IMR-90 (cell line): ENCODE results near the gene AOX1. TPM values are rescaled to one million over a fixed set of nuclear protein-coding genes. Genes with fewer than 3 reads are reported as not detected.

ENCODE experiments used
- ATAC-seq: fragments of 200-7000 bp; cut with Tn5 transposase; 2 replicates; pipeline ENCODE4 v1.9.1; 2020; ENCODE audit warnings: low read depth, mild to moderate bottlenecking, moderate library complexity
- BruUV-seq: library from RNA; stranded (reverse); fragments of 400-500 nt; replicated peaks from 2 replicates; lab custom pipeline; 2021; lab: Mats Ljungman, UMichigan
- CTCF ChIA-PET: fragments of 300-600 bp; formaldehyde crosslinking; extraction: SDS; loops from one replicate; lab custom pipeline; 2021; ENCODE audit warnings: antibody characterized with exemption; lab: Yijun Ruan, JAX
- POLR2A ChIA-PET: fragments of 300-600 bp; sonication (Branson Sonifier 250); formaldehyde crosslinking; loops from one replicate; lab custom pipeline; 2022; ENCODE audit warnings: antibody characterized with exemption; ENCODE audit not compliant: unreplicated experiment; lab: Charles Lee
- DNase-seq: peaks from one replicate; pipeline ENCODE4 v3.0.0; 2013
- H2AFZ ChIP-seq: replicated peaks from 2 replicates; pipeline ENCODE3; 2013; ENCODE audit warnings: low read length, mild to moderate bottlenecking; ENCODE audit not compliant: poor library complexity
- H2AK5ac ChIP-seq: 2 replicates; pipeline ENCODE4 v1.6.1; 2013; ENCODE audit warnings: low read depth, low read length, inconsistent platforms
- H2AK9ac ChIP-seq: replicated peaks from 2 replicates; pipeline ENCODE3; 2013; ENCODE audit warnings: mild to moderate bottlenecking, low read depth, low read length, moderate library complexity; ENCODE audit not compliant: poor library complexity
- H2BK120ac ChIP-seq: 2 replicates; pipeline ENCODE4 v1.6.1; 2013; ENCODE audit warnings: low read depth, low read length, inconsistent platforms
- H2BK15ac ChIP-seq: 3 replicates; pipeline ENCODE4 v1.6.1; 2013; ENCODE audit warnings: low read depth, low read length, inconsistent platforms
- H2BK20ac ChIP-seq: 2 replicates; pipeline ENCODE4 v1.6.1; 2013; ENCODE audit warnings: low read depth, mild to moderate bottlenecking, inconsistent platforms, low read length, moderate library complexity
- H2BK5ac ChIP-seq: 2 replicates; pipeline ENCODE4 v1.6.1; 2013; ENCODE audit warnings: mild to moderate bottlenecking, low read depth, low read length, inconsistent platforms; ENCODE audit not compliant: poor library complexity, severe bottlenecking
- H3K14ac ChIP-seq: replicated peaks from 2 replicates; pipeline ENCODE4 v1.6.1; 2013; ENCODE audit warnings: low read depth, low read length, inconsistent platforms
- H3K18ac ChIP-seq: 2 replicates; pipeline ENCODE4 v1.6.1; 2013; ENCODE audit warnings: low read depth, low read length, control low read depth
- H3K23ac ChIP-seq: 2 replicates; pipeline ENCODE4 v1.6.1; 2013; ENCODE audit warnings: low read depth, low read length, inconsistent platforms
- H3K27ac ChIP-seq: 2 replicates; pipeline ENCODE4 v1.5.1; 2013; ENCODE audit warnings: mild to moderate bottlenecking, control low read depth, low read length; ENCODE audit not compliant: insufficient read depth
- H3K27me3 ChIP-seq: 2 replicates; pipeline ENCODE4 v1.6.1; 2013; ENCODE audit warnings: low read length; ENCODE audit not compliant: control insufficient read depth, insufficient read depth
- H3K36me3 ChIP-seq: 2 replicates; pipeline ENCODE4 v1.6.1; 2013; ENCODE audit warnings: low read length, mixed read lengths; ENCODE audit not compliant: control insufficient read depth, insufficient read depth
- H3K4ac ChIP-seq: 2 replicates; pipeline ENCODE4 v1.6.1; 2013; ENCODE audit warnings: low read depth, low read length, inconsistent platforms
- H3K4me1 ChIP-seq: 2 replicates; pipeline ENCODE4 v1.6.1; 2013; ENCODE audit warnings: low read length, mixed read lengths; ENCODE audit not compliant: control insufficient read depth, insufficient read depth
- H3K4me2 ChIP-seq: 2 replicates; pipeline ENCODE4 v1.6.1; 2013; ENCODE audit warnings: low read depth, mild to moderate bottlenecking, control low read depth, low read length, moderate library complexity
- H3K4me3 ChIP-seq: 2 replicates; pipeline ENCODE4 v1.5.1; 2013; ENCODE audit warnings: low read depth, mild to moderate bottlenecking, control low read depth, low read length, moderate library complexity; ENCODE audit not compliant: insufficient read depth
- H3K56ac ChIP-seq: 2 replicates; pipeline ENCODE4 v1.6.1; 2013; ENCODE audit warnings: low read length, inconsistent platforms; ENCODE audit not compliant: insufficient read depth; ENCODE audit errors: extremely low read depth
- H3K79me1 ChIP-seq, 2 experiments: 2 replicates each; pipeline ENCODE4 v1.6.1; 2013; ENCODE audit warnings: low read length in 2 of 2, inconsistent platforms in 1 of 2, low read depth in 1 of 2
- H3K9ac ChIP-seq: 2 replicates; pipeline ENCODE4 v1.6.1; 2013; ENCODE audit warnings: low read depth, low read length, control low read depth
- H3K9me1 ChIP-seq: 2 replicates; pipeline ENCODE4 v1.6.1; 2013; ENCODE audit warnings: low read length, inconsistent platforms; ENCODE audit not compliant: insufficient read depth
- H3K9me3 ChIP-seq: 2 replicates; pipeline ENCODE4 v1.6.1; 2013; ENCODE audit warnings: low read length; ENCODE audit not compliant: control insufficient read depth, insufficient read depth
- H4K20me1 ChIP-seq: 2 replicates; pipeline ENCODE4 v1.6.1; 2013; ENCODE audit warnings: low read length, inconsistent platforms; ENCODE audit not compliant: insufficient read depth
- H4K5ac ChIP-seq: 2 replicates; pipeline ENCODE4 v1.6.1; 2013; ENCODE audit warnings: mild to moderate bottlenecking, low read depth, low read length, control low read depth
- H4K8ac ChIP-seq, 2 experiments: 2 replicates each; pipeline ENCODE4 v1.6.1; 2013; ENCODE audit warnings: low read depth in 2 of 2, low read length in 2 of 2, control low read depth in 1 of 2, inconsistent platforms in 1 of 2
- H4K91ac ChIP-seq: 2 replicates; pipeline ENCODE4 v1.6.1; 2013; ENCODE audit warnings: low read depth, low read length, inconsistent platforms; ENCODE audit not compliant: insufficient read depth
- BHLHE40 ChIP-seq: fragments of 150-350 bp; IDR thresholded peaks from 2 replicates; pipeline ENCODE4 v1.6.1; 2016; ENCODE audit warnings: mild to moderate bottlenecking, low read depth, low read length
- CEBPB ChIP-seq: IDR thresholded peaks from 2 replicates; pipeline ENCODE4 v1.6.1; 2012; ENCODE audit warnings: low read depth, low read length, improper control_type of control experiment
- CHD1 ChIP-seq: IDR thresholded peaks from 2 replicates; pipeline ENCODE4 v1.6.1; 2012; ENCODE audit warnings: low read depth, low read length, improper control_type of control experiment
- FOS ChIP-seq: fragments of 150-350 bp; IDR thresholded peaks from 2 replicates; pipeline ENCODE4 v1.6.1; 2016; ENCODE audit warnings: low read depth, low read length
- MAFK ChIP-seq: IDR thresholded peaks from 2 replicates; pipeline ENCODE4 v1.6.1; 2012; ENCODE audit warnings: low read depth, low read length, improper control_type of control experiment
- MAZ ChIP-seq: IDR thresholded peaks from 2 replicates; pipeline ENCODE4 v1.6.1; 2012; ENCODE audit warnings: low read depth, mild to moderate bottlenecking, low read length, improper control_type of control experiment, moderate library complexity, borderline replicate concordance
- MXI1 ChIP-seq: IDR thresholded peaks from 2 replicates; pipeline ENCODE4 v1.6.1; 2012; ENCODE audit warnings: low read depth, mild to moderate bottlenecking, low read length, moderate library complexity, borderline replicate concordance
- NFE2L2 ChIP-seq: fragments of 150-350 bp; IDR thresholded peaks from 2 replicates; pipeline ENCODE4 v1.6.1; 2016; ENCODE audit warnings: low read depth, mild to moderate bottlenecking, low read length
- POLR2A ChIP-seq: IDR thresholded peaks from 2 replicates; pipeline ENCODE4 v1.6.1; 2012; ENCODE audit warnings: mild to moderate bottlenecking, low read depth, low read length
- RAD21 ChIP-seq: IDR thresholded peaks from 2 replicates; pipeline ENCODE4 v1.6.1; 2012; ENCODE audit warnings: low read length, improper control_type of control experiment
- RCOR1 ChIP-seq: IDR thresholded peaks from 2 replicates; pipeline ENCODE4 v1.6.1; 2012; ENCODE audit warnings: mild to moderate bottlenecking, low read length, improper control_type of control experiment; ENCODE audit not compliant: insufficient replicate concordance
- RFX5 ChIP-seq: IDR thresholded peaks from 2 replicates; pipeline ENCODE4 v1.8.0; 2012; ENCODE audit warnings: low read depth, mild to moderate bottlenecking, low read length, moderate library complexity
- SMC3 ChIP-seq: fragments of 150-350 bp; IDR thresholded peaks from 2 replicates; pipeline ENCODE4 v1.6.1; 2016; ENCODE audit warnings: low read depth, mild to moderate bottlenecking, antibody characterized with exemption, low read length, moderate library complexity
- USF2 ChIP-seq: fragments of 150-350 bp; IDR thresholded peaks from 2 replicates; pipeline ENCODE4 v1.6.1; 2017; ENCODE audit warnings: mild to moderate bottlenecking, antibody characterized with exemption, low read length, low read depth
- WGBS, 2 experiments: methylation state at CpG; one replicate each; pipeline versions ENCODE4 v1.1.5 to v1.1.7; 2013; ENCODE audit warnings: missing lambda C conversion rate in 2 of 2; ENCODE audit not compliant: insufficient read length in 1 of 2; ENCODE audit errors: extremely low coverage in 2 of 2; 5-methylcytosine and 5-hydroxymethylcytosine counted together
- dilution Hi-C: fragments of 300-500 bp; cut with HindIII; formaldehyde crosslinking; loops from one replicate; pipeline ENCODE4 v1.14.3; 2018; ENCODE audit warnings: low sequenced_read_pairs; ENCODE audit not compliant: unreplicated experiment
- in situ Hi-C: fragments of 300-500 bp; cut with MboI; formaldehyde crosslinking; loops from 3 replicates; pipeline ENCODE4 v1.14.3; 2019; ENCODE audit warnings: low sequenced_read_pairs, inconsistent platforms, mixed read lengths
- intact Hi-C: fragments of 100-400 bp; cut with micrococcal nuclease; formaldehyde crosslinking; loops from 2 replicates; pipeline ENCODE4 v1.10.0; 2022
- polyA plus RNA-seq, 3 experiments: library from polyadenylated mRNA; depleted of rRNA; stranded (reverse); fragments of >200 nt; gene quantifications; 2 replicates each; pipeline ENCODE4 v1.2.3, GENCODE V29; 2012; ENCODE audit warnings: low replicate concordance in 1 of 3
- total RNA-seq: library from RNA; depleted of rRNA; stranded (reverse); fragments of >200 nt; gene quantifications from 2 replicates; pipeline ENCODE4 v1.2.3, GENCODE V29; 2012
- TF ChIP-seq, protein P1 (sequence below): conservative IDR thresholded peaks from 2 replicates; pipeline ENCODE4 v1.5.1; 2012; ENCODE audit warnings: mild to moderate bottlenecking, low read depth, low read length, improper control_type of control experiment
- TF ChIP-seq, protein P2 (sequence below): fragments of 150-350 bp; IDR thresholded peaks from 2 replicates; pipeline ENCODE4 v1.6.1; 2016; ENCODE audit warnings: low read depth, mild to moderate bottlenecking, low read length, moderate library complexity, borderline replicate concordance

Gene AOX1
- total and polyA plus RNA-seq, 2 of the 4 experiments (the other 2 are of a cell fraction), result 21.7 to 59.9 TPM

DNA sequence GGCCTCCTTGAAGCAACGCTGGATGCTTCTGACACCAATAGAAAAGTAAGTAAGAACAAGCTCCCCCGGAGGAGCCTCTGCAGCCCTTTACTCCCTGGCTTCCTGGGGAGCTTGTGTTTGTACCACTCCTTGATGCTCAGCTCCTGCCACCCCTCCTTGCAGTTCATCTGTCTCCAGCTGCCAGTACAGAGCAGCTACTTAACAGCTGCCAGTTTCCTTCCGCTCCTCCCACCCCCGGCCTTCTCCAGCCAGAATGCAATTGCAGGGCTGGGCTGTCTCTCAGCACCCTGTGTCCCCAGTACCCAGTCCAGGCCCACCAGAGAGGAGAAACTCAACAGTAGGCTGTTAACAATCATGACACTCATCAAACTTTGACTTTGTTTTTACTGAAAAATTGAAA is 109.4 kb downstream of the AOX1 start:
- no peak for ATAC-seq
- no peak for TF ChIP-seq RFX5
- no peak for TF ChIP-seq USF2
- no peak for TF ChIP-seq MAZ
- TF ChIP-seq BHLHE40, result no peak
- TF ChIP-seq MXI1, result no peak
- no peak for TF ChIP-seq NFE2L2
- TF ChIP-seq, protein P1, sequence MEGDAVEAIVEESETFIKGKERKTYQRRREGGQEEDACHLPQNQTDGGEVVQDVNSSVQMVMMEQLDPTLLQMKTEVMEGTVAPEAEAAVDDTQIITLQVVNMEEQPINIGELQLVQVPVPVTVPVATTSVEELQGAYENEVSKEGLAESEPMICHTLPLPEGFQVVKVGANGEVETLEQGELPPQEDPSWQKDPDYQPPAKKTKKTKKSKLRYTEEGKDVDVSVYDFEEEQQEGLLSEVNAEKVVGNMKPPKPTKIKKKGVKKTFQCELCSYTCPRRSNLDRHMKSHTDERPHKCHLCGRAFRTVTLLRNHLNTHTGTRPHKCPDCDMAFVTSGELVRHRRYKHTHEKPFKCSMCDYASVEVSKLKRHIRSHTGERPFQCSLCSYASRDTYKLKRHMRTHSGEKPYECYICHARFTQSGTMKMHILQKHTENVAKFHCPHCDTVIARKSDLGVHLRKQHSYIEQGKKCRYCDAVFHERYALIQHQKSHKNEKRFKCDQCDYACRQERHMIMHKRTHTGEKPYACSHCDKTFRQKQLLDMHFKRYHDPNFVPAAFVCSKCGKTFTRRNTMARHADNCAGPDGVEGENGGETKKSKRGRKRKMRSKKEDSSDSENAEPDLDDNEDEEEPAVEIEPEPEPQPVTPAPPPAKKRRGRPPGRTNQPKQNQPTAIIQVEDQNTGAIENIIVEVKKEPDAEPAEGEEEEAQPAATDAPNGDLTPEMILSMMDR, result no peak
- TF ChIP-seq SMC3, result no peak
- TF ChIP-seq MAFK, result no peak
- TF ChIP-seq CHD1, result no peak
- TF ChIP-seq POLR2A, result no peak
- no peak for TF ChIP-seq RCOR1
- TF ChIP-seq RAD21, result no peak
- no peak for TF ChIP-seq FOS
- no peak for TF ChIP-seq CEBPB
- TF ChIP-seq, protein P2, sequence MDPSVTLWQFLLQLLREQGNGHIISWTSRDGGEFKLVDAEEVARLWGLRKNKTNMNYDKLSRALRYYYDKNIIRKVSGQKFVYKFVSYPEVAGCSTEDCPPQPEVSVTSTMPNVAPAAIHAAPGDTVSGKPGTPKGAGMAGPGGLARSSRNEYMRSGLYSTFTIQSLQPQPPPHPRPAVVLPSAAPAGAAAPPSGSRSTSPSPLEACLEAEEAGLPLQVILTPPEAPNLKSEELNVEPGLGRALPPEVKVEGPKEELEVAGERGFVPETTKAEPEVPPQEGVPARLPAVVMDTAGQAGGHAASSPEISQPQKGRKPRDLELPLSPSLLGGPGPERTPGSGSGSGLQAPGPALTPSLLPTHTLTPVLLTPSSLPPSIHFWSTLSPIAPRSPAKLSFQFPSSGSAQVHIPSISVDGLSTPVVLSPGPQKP, result no peak
- no peak overlapping the region for H3K9ac ChIP-seq
- no peak overlapping the region for H2AFZ ChIP-seq
- in situ Hi-C loops, result loop anchor here (5.0 kb wide), 1 partner anchor 113 kb away; no protein-coding TSS in a partner anchor
- no peak overlapping the region for H3K23ac ChIP-seq
- H3K56ac ChIP-seq, result no peak overlapping the region
- no peak overlapping the region for H3K27ac ChIP-seq
- no peak for DNase-seq
- H3K4ac ChIP-seq, result no peak overlapping the region
- no peaks in the 10 kb centered on the region for H4K20me1 ChIP-seq
- no peak overlapping the region for H2BK5ac ChIP-seq
- H3K36me3 ChIP-seq, result no peaks in the 10 kb centered on the region
- H2BK20ac ChIP-seq, result no peak overlapping the region
- H3K9me1 ChIP-seq, result no peaks in the 10 kb centered on the region
- peaks cover 5% of the 10 kb centered on the region for H3K27me3 ChIP-seq
- no peak overlapping the region for H4K91ac ChIP-seq
- H4K8ac ChIP-seq, result no peak overlapping the region
- no peak overlapping the region for H4K5ac ChIP-seq
- H3K18ac ChIP-seq, result no peak overlapping the region; the same call in 1 of the 2 replicates
- BruUV-seq, result no TSS peak
- H3K79me1 ChIP-seq, result no peaks in the 10 kb centered on the region
- H2AK9ac ChIP-seq, result no peak overlapping the region
- no peak overlapping the region for H2AK5ac ChIP-seq
- H2BK120ac ChIP-seq, result no peak overlapping the region
- H3K4me1 ChIP-seq, result peaks cover 6% of the 10 kb centered on the region; the same call in 1 of the 2 replicates
- no peak overlapping the region for H2BK15ac ChIP-seq
- dilution Hi-C loops, result no loop called here
- no peak overlapping the region for H3K4me2 ChIP-seq
- intact Hi-C loops, result no loop called here
- ChIA-PET CTCF (interaction anchor here (0.6 kb wide), 1 partner anchor 119 kb away, joined by 3 read pairs; no protein-coding TSS in a partner anchor), POLR2A (no interaction called here)
- no peak overlapping the region for H3K14ac ChIP-seq
- H3K4me3 ChIP-seq, result no peak overlapping the region
- no peaks in the 10 kb centered on the region for H3K9me3 ChIP-seq
- WGBS, 2 experiments, result 30% methylated on average over 2 of the region's 4 CpGs; no CpG with 5 or more reads in 1 of the 2 experiments
